ENCODE data around the gene SPDL1.

The SPDL1 gene

DNA sequence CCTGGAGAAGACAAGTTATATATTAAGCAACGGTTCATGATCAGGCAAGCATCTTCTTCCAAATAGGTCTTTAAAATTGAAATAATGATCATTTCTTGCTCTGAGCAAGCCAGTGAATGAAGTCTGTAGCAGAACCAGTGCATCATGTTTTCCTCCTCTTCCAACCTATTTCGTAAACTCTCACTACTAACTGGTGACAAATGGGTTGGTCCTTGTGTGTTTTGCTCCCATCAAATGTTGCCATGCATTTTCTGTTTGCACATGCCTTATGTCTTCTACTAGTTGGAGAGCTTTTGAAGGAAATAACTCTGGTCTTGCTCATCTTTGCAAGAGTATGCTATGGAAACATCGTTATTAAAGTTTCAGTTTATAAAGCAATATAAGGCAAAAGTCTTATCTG lies 37.2 kb upstream of the SPDL1 start:
- no peak for TF ChIP-seq CTCF (IDR thresholded peaks at IDR 0.05)

DNA sequence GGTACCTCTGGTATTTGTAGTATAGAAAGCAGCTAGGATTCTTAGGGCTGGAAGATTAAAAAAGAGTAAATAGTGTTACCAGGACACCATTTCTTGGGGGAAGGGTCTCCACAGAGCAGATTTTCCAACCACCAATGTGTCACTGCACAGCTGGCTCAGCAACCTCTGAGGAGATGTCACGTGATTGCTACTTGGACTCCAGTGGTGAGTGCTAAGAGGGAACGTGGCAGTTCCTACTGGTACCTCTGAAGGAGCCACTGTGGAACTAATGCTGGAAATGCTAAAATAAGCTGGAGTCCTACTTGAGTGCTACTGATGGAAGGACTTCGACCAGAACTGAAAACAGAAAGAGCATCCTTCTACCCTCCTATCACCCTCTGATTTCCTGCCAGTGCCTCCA lies 36.1 kb upstream of the SPDL1 start:
- TF ChIP-seq CTCF (IDR thresholded peaks at IDR 0.05) = no peak

DNA sequence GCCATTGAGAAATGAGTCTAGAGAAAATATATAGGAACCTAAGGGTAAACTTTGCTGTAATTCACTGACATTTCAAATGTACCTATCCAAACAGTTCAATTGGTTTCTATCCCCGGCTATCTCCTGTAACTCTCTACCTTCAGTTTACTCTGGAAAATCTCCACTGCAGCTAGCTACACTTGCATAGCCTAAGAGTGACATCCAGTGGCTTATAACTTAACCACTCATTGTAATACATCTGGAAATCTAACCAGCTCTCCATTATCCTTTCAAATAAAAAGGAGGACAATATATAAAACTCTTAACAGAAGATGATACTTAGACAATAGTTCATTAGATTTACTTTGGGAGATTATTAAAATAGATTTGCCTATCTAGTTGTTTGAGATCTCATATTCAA lies 35.3 kb upstream of the SPDL1 start:
- peak; percentile 47; the same call in 1 of the 2 replicates for TF ChIP-seq CTCF (IDR thresholded peaks at IDR 0.05)

DNA sequence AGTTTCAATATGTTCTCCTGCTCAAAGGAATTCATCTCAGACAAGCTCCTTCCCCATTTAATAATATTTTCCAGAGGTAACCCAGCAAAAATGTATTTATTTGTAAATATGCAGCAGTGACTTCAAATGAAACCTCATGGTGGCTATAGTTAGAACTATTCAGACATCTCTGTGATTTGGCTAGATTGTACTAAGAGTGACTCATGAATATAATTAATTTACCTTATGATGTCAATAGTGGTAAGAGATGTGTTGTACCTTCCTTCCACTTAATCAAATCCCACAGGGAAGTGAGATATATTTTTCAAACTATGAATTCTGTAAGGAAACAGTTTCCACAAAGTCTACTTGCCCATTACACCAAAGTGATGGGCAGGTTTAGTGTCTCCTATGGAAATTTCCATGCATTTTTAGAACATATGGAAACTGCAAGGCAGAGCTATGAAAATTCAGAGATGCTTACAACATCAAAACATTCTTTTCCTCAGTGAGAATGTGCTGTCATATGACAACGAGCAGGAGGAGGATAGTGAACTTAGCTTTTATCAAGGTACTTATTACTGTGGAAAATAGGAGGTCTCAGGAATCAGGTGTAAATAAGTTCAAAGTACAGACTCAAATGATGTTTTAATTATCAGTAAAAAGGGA lies 34.0 kb upstream of the SPDL1 start:
- no peak for TF ChIP-seq CTCF (IDR thresholded peaks at IDR 0.05)

DNA sequence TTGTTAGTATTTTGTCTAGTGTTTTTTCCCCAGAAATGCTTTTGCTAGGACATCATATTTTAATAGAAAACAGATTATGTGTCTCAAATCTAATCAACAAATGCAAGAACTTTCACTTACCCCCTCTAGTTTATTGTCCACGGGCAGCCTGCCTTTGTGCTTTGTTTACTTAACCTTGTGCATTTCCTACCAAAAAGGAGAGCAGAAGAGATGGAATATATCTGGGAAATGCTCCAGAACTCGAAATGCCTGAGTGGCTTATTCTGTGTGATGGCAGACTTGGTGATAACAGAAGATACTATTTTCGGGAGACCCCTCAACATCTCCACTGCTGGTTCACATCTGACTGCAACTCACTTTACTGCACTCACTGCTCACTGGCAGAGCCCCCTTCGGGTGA lies 33.3 kb upstream of the SPDL1 start:
- no peak for TF ChIP-seq CTCF (IDR thresholded peaks at IDR 0.05)

- TF ChIP-seq CTCF (IDR thresholded peaks at IDR 0.05) = no peak
These were observed 32.4 kb upstream of the SPDL1 start for GRCh38 chr5:169551146-169551545.

DNA sequence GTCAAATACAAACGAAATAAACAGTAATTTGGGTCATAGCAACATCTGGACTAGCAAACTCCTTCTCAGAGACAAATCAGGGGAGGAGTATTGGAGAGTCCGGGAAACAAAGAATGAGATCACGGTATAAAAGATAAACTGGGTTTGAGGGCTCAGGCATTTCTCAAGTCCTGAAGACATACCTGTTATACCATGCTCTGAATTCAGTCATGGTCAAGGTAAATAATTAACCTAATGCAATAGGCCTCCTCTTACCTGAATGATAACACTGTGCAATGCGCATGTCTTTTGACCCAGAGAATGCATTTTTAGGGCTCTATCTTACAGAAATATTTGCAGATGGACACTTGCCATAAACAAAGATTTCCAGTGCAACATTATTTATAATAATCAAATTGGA lies 31.9 kb upstream of the SPDL1 start:
- no peak for TF ChIP-seq CTCF (IDR thresholded peaks at IDR 0.05)

GRCh38 chr5:169554251-169554650 lies 29.3 kb upstream of the SPDL1 start:
- no peak for TF ChIP-seq CTCF (IDR thresholded peaks at IDR 0.05)

All from LNCAP (cell line).